Activated CD8-positive, alpha-beta memory T cell treated with anti-CD3 and anti-CD28 coated beads, Interleukin-2, amount 10 ng/mL, durations not matched to agents 7 days and 5 days (primary cell): Measurements from ENCODE around the gene OSBPL9. TPM values are rescaled to one million over a fixed set of nuclear protein-coding genes. Genes with fewer than 3 reads are reported as not detected.

Experiments
- ATAC-seq: fragments of 150-1000 bp; cut with Tn5 transposase; one replicate; pipeline ENCODE4 v1.10.0; 2021; ENCODE audit warnings: moderate library complexity
- CTCF ChIA-PET: fragments of 350-600 bp; sonication (Branson Sonifier 250); formaldehyde crosslinking; loops from one replicate; lab custom pipeline; 2021; ENCODE audit warnings: antibody characterized with exemption; lab: Charles Lee
- DNase-seq: peaks from one replicate; pipeline ENCODE4 v3.0.0-alpha.2; 2020
- H3K27ac Mint-ChIP-seq: one replicate; pipeline ENCODE4 v1.8.0; 2021; ENCODE audit warnings: mild to moderate bottlenecking, mixed read lengths
- H3K27me3 Mint-ChIP-seq: one replicate; pipeline ENCODE4 v1.8.0; 2021; ENCODE audit warnings: mixed read lengths
- H3K36me3 Mint-ChIP-seq: one replicate; pipeline ENCODE4 v1.8.0; 2021; ENCODE audit warnings: mild to moderate bottlenecking, mixed read lengths
- H3K4me1 Mint-ChIP-seq: one replicate; pipeline ENCODE4 v1.8.0; 2021; ENCODE audit warnings: mixed read lengths
- H3K4me3 Mint-ChIP-seq: one replicate; pipeline ENCODE4 v1.8.0; 2021; ENCODE audit warnings: mild to moderate bottlenecking, moderate library complexity, mixed read lengths
- H3K9me3 Mint-ChIP-seq: one replicate; pipeline ENCODE4 v1.8.0; 2022; ENCODE audit warnings: low read depth, mixed read lengths
- total RNA-seq, 2 experiments: library from RNA; stranded (reverse); gene quantifications; one replicate each; pipeline ENCODE4 v1.2.3, GENCODE V29; 2021

OSBPL9 gene
- total RNA-seq, 2 experiments from 2014 or later, result 46.5 to 48.5 TPM

GRCh38 chr1:51648180-51649109 is 31.6 kb downstream of the OSBPL9 start:
- H3K27me3 Mint-ChIP-seq, result no peaks in the 10 kb centered on the region
- ATAC-seq (no peak), DNase-seq (no peak)
- CTCF ChIA-PET, result no interaction called here
- no peak overlapping the region for H3K4me3 Mint-ChIP-seq
- peaks cover 5% of the 10 kb centered on the region for H3K36me3 Mint-ChIP-seq
- H3K9me3 Mint-ChIP-seq, result no peaks in the 10 kb centered on the region
- H3K4me1 Mint-ChIP-seq, result no peaks in the 10 kb centered on the region
- H3K27ac Mint-ChIP-seq, result no peak overlapping the region

GRCh38 chr1:51649593-51650091 is 32.8 kb downstream of the OSBPL9 start:
- H3K4me3 Mint-ChIP-seq, result no peak overlapping the region
- H3K4me1 Mint-ChIP-seq, result no peaks in the 10 kb centered on the region
- ATAC-seq, result no peak
- H3K9me3 Mint-ChIP-seq, result no peaks in the 10 kb centered on the region
- H3K36me3 Mint-ChIP-seq, result peaks cover 4% of the 10 kb centered on the region
- H3K27ac Mint-ChIP-seq, result peak overlapping the region; percentile 29
- no peaks in the 10 kb centered on the region for H3K27me3 Mint-ChIP-seq
- CTCF ChIA-PET, result no interaction called here
- no peak for DNase-seq

GRCh38 chr1:51650198-51650597 is 33.3 kb downstream of the OSBPL9 start:
- H3K36me3 Mint-ChIP-seq, result peaks cover 4% of the 10 kb centered on the region
- ATAC-seq (no peak), DNase-seq (no peak)
- no peak overlapping the region for H3K4me3 Mint-ChIP-seq
- H3K9me3 Mint-ChIP-seq, result no peaks in the 10 kb centered on the region
- CTCF ChIA-PET, result no interaction called here
- no peaks in the 10 kb centered on the region for H3K4me1 Mint-ChIP-seq
- no peaks in the 10 kb centered on the region for H3K27me3 Mint-ChIP-seq
- H3K27ac Mint-ChIP-seq, result no peak overlapping the region

GRCh38 chr1:51651552-51651942 is 34.7 kb downstream of the OSBPL9 start:
- DNase-seq (no peak), ATAC-seq (no peak)
- Mint-ChIP-seq H3K4me1 (no peaks in the 10 kb centered on the region), H3K27ac (no peak overlapping the region), H3K4me3 (no peak overlapping the region), H3K36me3 (peaks cover 2% of the 10 kb centered on the region), H3K9me3 (no peaks in the 10 kb centered on the region), H3K27me3 (no peaks in the 10 kb centered on the region)
- CTCF ChIA-PET, result no interaction called here

- Mint-ChIP-seq H3K27ac (no peak overlapping the region), H3K36me3 (peaks cover 2% of the 10 kb centered on the region), H3K27me3 (no peaks in the 10 kb centered on the region), H3K9me3 (no peaks in the 10 kb centered on the region), H3K4me1 (no peaks in the 10 kb centered on the region), H3K4me3 (no peak overlapping the region)
- CTCF ChIA-PET, result no interaction called here
- ATAC-seq (no peak), DNase-seq (no peak)
Measured at GRCh38 chr1:51652599-51652998, 35.7 kb downstream of the OSBPL9 start.

- peaks cover 2% of the 10 kb centered on the region for H3K36me3 Mint-ChIP-seq
- H3K27ac Mint-ChIP-seq, result no peak overlapping the region
Measured at GRCh38 chr1:51653127-51653526, 36.2 kb downstream of the OSBPL9 start.

GRCh38 chr1:51654000-51654399 is 37.1 kb downstream of the OSBPL9 start:
- peaks cover 2% of the 10 kb centered on the region for H3K36me3 Mint-ChIP-seq
- no peak overlapping the region for H3K4me3 Mint-ChIP-seq
- H3K27me3 Mint-ChIP-seq, result no peaks in the 10 kb centered on the region
- no peak for DNase-seq
- no peaks in the 10 kb centered on the region for H3K4me1 Mint-ChIP-seq
- no peaks in the 10 kb centered on the region for H3K9me3 Mint-ChIP-seq
- CTCF ChIA-PET, result no interaction called here
- ATAC-seq, result no peak
- H3K27ac Mint-ChIP-seq, result no peak overlapping the region

More at GRCh38 chr1:51653127-51653526, 36.2 kb downstream of the OSBPL9 start:
- H3K9me3 Mint-ChIP-seq, result no peaks in the 10 kb centered on the region
- no peak overlapping the region for H3K4me3 Mint-ChIP-seq
- DNase-seq, result no peak
- H3K4me1 Mint-ChIP-seq, result no peaks in the 10 kb centered on the region
- CTCF ChIA-PET, result no interaction called here
- no peak for ATAC-seq
- no peaks in the 10 kb centered on the region for H3K27me3 Mint-ChIP-seq

- H3K4me3 Mint-ChIP-seq, result no peak overlapping the region
- CTCF ChIA-PET, result interaction anchor here (0.6 kb wide), 1 partner anchor 184 kb away, joined by 3 read pairs; no protein-coding TSS in a partner anchor
- ATAC-seq (no peak), DNase-seq (no peak)
- H3K9me3 Mint-ChIP-seq, result no peaks in the 10 kb centered on the region
- H3K27me3 Mint-ChIP-seq, result no peaks in the 10 kb centered on the region
- no peak overlapping the region for H3K27ac Mint-ChIP-seq
- H3K36me3 Mint-ChIP-seq, result peaks cover 2% of the 10 kb centered on the region
- peaks cover 3% of the 10 kb centered on the region for H3K4me1 Mint-ChIP-seq
Measured at GRCh38 chr1:51656374-51656773, 39.5 kb downstream of the OSBPL9 start.

GRCh38 chr1:51660580-51660979 is 43.7 kb downstream of the OSBPL9 start:
- no peak overlapping the region for H3K4me3 Mint-ChIP-seq
- no peak overlapping the region for H3K27ac Mint-ChIP-seq
- H3K4me1 Mint-ChIP-seq, result peaks cover 3% of the 10 kb centered on the region

GRCh38 chr1:51661081-51661518 is 44.2 kb downstream of the OSBPL9 start:
- no peaks in the 10 kb centered on the region for H3K9me3 Mint-ChIP-seq
- no peak overlapping the region for H3K4me3 Mint-ChIP-seq
- no peaks in the 10 kb centered on the region for H3K27me3 Mint-ChIP-seq
- H3K27ac Mint-ChIP-seq, result no peak overlapping the region
- CTCF ChIA-PET, result no interaction called here
- peaks cover 3% of the 10 kb centered on the region for H3K4me1 Mint-ChIP-seq
- DNase-seq, result no peak
- H3K36me3 Mint-ChIP-seq, result no peaks in the 10 kb centered on the region
- no peak for ATAC-seq

More at GRCh38 chr1:51660580-51660979, 43.7 kb downstream of the OSBPL9 start:
- ATAC-seq (no peak), DNase-seq (no peak)
- Mint-ChIP-seq H3K36me3 (no peaks in the 10 kb centered on the region), H3K9me3 (no peaks in the 10 kb centered on the region), H3K27me3 (no peaks in the 10 kb centered on the region)
- CTCF ChIA-PET, result no interaction called here

GRCh38 chr1:51663105-51663504 is 46.2 kb downstream of the OSBPL9 start:
- CTCF ChIA-PET, result no interaction called here
- DNase-seq (no peak), ATAC-seq (no peak)
- Mint-ChIP-seq H3K36me3 (no peaks in the 10 kb centered on the region), H3K27me3 (no peaks in the 10 kb centered on the region), H3K4me3 (no peak overlapping the region), H3K27ac (no peak overlapping the region), H3K4me1 (peaks cover 3% of the 10 kb centered on the region), H3K9me3 (no peaks in the 10 kb centered on the region)

GRCh38 chr1:51663721-51664120 is 46.8 kb downstream of the OSBPL9 start:
- no peak for DNase-seq
- ATAC-seq, result no peak
- Mint-ChIP-seq H3K4me3 (no peak overlapping the region), H3K36me3 (no peaks in the 10 kb centered on the region), H3K27ac (no peak overlapping the region), H3K4me1 (peaks cover 3% of the 10 kb centered on the region), H3K27me3 (no peaks in the 10 kb centered on the region), H3K9me3 (no peaks in the 10 kb centered on the region)
- CTCF ChIA-PET, result no interaction called here

- Mint-ChIP-seq H3K36me3 (no peaks in the 10 kb centered on the region), H3K4me3 (no peak overlapping the region), H3K4me1 (peaks cover 3% of the 10 kb centered on the region), H3K9me3 (no peaks in the 10 kb centered on the region), H3K27ac (no peak overlapping the region), H3K27me3 (no peaks in the 10 kb centered on the region)
- DNase-seq (no peak), ATAC-seq (no peak)
- CTCF ChIA-PET, result no interaction called here
Measured at GRCh38 chr1:51664421-51665240, 47.7 kb downstream of the OSBPL9 start.
